Measurements from ENCODE around the gene LRP8. TPM values are rescaled to one million over a fixed set of nuclear protein-coding genes. Genes with fewer than 3 reads are reported as not detected.
A peak's percentile ranks its signal among the peaks of the same experiment; 100 is the strongest.

LRP8 gene
- 17.9 and 21.4 TPM in 2 replicates for total RNA-seq (2014; rRNA removed; shearing (Covaris generic))

- no peaks in the 10 kb centered on the region for H3K36me3 ChIP-seq
- peak within 1 kb of the TSS; percentile 75 for H3K27ac ChIP-seq
- no peaks in the 10 kb centered on the region for H3K9me3 ChIP-seq (replicated peaks)
- H3K4me3 ChIP-seq = peak within 1 kb of the TSS; percentile 68
- no peaks in the 10 kb centered on the region for H3K4me1 ChIP-seq
- no peaks in the 10 kb centered on the region for H3K27me3 ChIP-seq
- DNase-seq = peak; percentile 73 to 80
Measured at GRCh38 chr1:53328009-53328461, at the start of gene LRP8. TSS of gene LRP8 (minus strand) at chr1:53328070. CDS start at chr1:53327912, 158 bp downstream.

GRCh38 chr1:53377438-53377841, 49.6 kb upstream of the LRP8 start:
- Histone ChIP-seq H3K4me3 (no peak overlapping the region), H3K4me1 (peaks cover 18% of the 10 kb centered on the region), H3K27me3 (no peaks in the 10 kb centered on the region), H3K27ac (no peak overlapping the region), H3K36me3 (no peaks in the 10 kb centered on the region), H3K9me3 (replicated peaks) (no peaks in the 10 kb centered on the region)
- no peak for DNase-seq

GRCh38 chr1:53376742-53377437, 49.0 kb upstream of the LRP8 start:
- Histone ChIP-seq H3K27ac (no peak overlapping the region), H3K36me3 (no peaks in the 10 kb centered on the region), H3K9me3 (replicated peaks) (no peaks in the 10 kb centered on the region), H3K27me3 (no peaks in the 10 kb centered on the region), H3K4me3 (no peak overlapping the region), H3K4me1 (peaks cover 18% of the 10 kb centered on the region)
- DNase-seq = no peak

- H3K36me3 ChIP-seq = no peaks in the 10 kb centered on the region
- H3K4me3 ChIP-seq = peak overlapping the region; percentile 25
- peak; percentile 73 to 77 for DNase-seq
- peaks cover 18% of the 10 kb centered on the region for H3K4me1 ChIP-seq
- no peak overlapping the region for H3K27ac ChIP-seq
- no peaks in the 10 kb centered on the region for H3K9me3 ChIP-seq (replicated peaks)
- no peaks in the 10 kb centered on the region for H3K27me3 ChIP-seq
Measured at GRCh38 chr1:53376041-53376461, 48.2 kb upstream of the LRP8 start.

- Histone ChIP-seq H3K4me1 (peaks cover 18% of the 10 kb centered on the region), H3K36me3 (no peaks in the 10 kb centered on the region), H3K9me3 (replicated peaks) (no peaks in the 10 kb centered on the region), H3K4me3 (peak overlapping the region; percentile 25), H3K27me3 (no peaks in the 10 kb centered on the region), H3K27ac (no peak overlapping the region)
- DNase-seq = peak in 1 of 2 experiments; percentile 38
Measured at GRCh38 chr1:53375440-53375839, 47.6 kb upstream of the LRP8 start.

- Histone ChIP-seq H3K27ac (no peak overlapping the region), H3K36me3 (no peaks in the 10 kb centered on the region), H3K9me3 (replicated peaks) (no peaks in the 10 kb centered on the region), H3K4me1 (no peaks in the 10 kb centered on the region), H3K27me3 (peaks cover 3% of the 10 kb centered on the region), H3K4me3 (no peak overlapping the region)
- DNase-seq = no peak
Measured at GRCh38 chr1:53373246-53373645, 45.4 kb upstream of the LRP8 start.

GRCh38 chr1:53372501-53372951, 44.7 kb upstream of the LRP8 start:
- H3K27ac ChIP-seq = no peak overlapping the region
- H3K4me3 ChIP-seq = no peak overlapping the region
- no peaks in the 10 kb centered on the region for H3K4me1 ChIP-seq
- peaks cover 10% of the 10 kb centered on the region for H3K27me3 ChIP-seq
- H3K9me3 ChIP-seq (replicated peaks) = no peaks in the 10 kb centered on the region
- DNase-seq = no peak
- H3K36me3 ChIP-seq = no peaks in the 10 kb centered on the region

GRCh38 chr1:53371851-53372250, 44.0 kb upstream of the LRP8 start:
- H3K36me3 ChIP-seq = no peaks in the 10 kb centered on the region
- H3K4me1 ChIP-seq = no peaks in the 10 kb centered on the region
- DNase-seq = no peak
- no peaks in the 10 kb centered on the region for H3K9me3 ChIP-seq (replicated peaks)
- H3K27me3 ChIP-seq = peaks cover 10% of the 10 kb centered on the region
- H3K4me3 ChIP-seq = no peak overlapping the region
- no peak overlapping the region for H3K27ac ChIP-seq

GRCh38 chr1:53371121-53371666, 43.3 kb upstream of the LRP8 start:
- DNase-seq = no peak
- H3K27me3 ChIP-seq = peaks cover 10% of the 10 kb centered on the region
- no peak overlapping the region for H3K4me3 ChIP-seq
- no peaks in the 10 kb centered on the region for H3K9me3 ChIP-seq (replicated peaks)
- H3K27ac ChIP-seq = no peak overlapping the region
- H3K4me1 ChIP-seq = no peaks in the 10 kb centered on the region
- no peaks in the 10 kb centered on the region for H3K36me3 ChIP-seq

- no peaks in the 10 kb centered on the region for H3K36me3 ChIP-seq
- H3K27ac ChIP-seq = no peak overlapping the region
- no peaks in the 10 kb centered on the region for H3K4me1 ChIP-seq
- H3K9me3 ChIP-seq (replicated peaks) = no peaks in the 10 kb centered on the region
- H3K4me3 ChIP-seq = no peak overlapping the region
- no peak for DNase-seq
- peaks cover 10% of the 10 kb centered on the region for H3K27me3 ChIP-seq
Measured at GRCh38 chr1:53370369-53370961, 42.6 kb upstream of the LRP8 start.

GRCh38 chr1:53369761-53370160, 41.9 kb upstream of the LRP8 start:
- DNase-seq = no peak
- Histone ChIP-seq H3K4me1 (no peaks in the 10 kb centered on the region), H3K36me3 (no peaks in the 10 kb centered on the region), H3K27ac (no peak overlapping the region), H3K9me3 (replicated peaks) (no peaks in the 10 kb centered on the region), H3K4me3 (no peak overlapping the region), H3K27me3 (peaks cover 14% of the 10 kb centered on the region)

GRCh38 chr1:53369034-53369750, 41.3 kb upstream of the LRP8 start:
- no peaks in the 10 kb centered on the region for H3K4me1 ChIP-seq
- H3K4me3 ChIP-seq = no peak overlapping the region
- H3K27ac ChIP-seq = no peak overlapping the region
- H3K9me3 ChIP-seq (replicated peaks) = no peaks in the 10 kb centered on the region
- peaks cover 14% of the 10 kb centered on the region for H3K27me3 ChIP-seq
- peak in 1 of 2 experiments; percentile 37 for DNase-seq
- no peaks in the 10 kb centered on the region for H3K36me3 ChIP-seq

- Histone ChIP-seq H3K27me3 (peaks cover 14% of the 10 kb centered on the region), H3K36me3 (no peaks in the 10 kb centered on the region), H3K27ac (no peak overlapping the region), H3K9me3 (replicated peaks) (no peaks in the 10 kb centered on the region), H3K4me3 (no peak overlapping the region), H3K4me1 (no peaks in the 10 kb centered on the region)
- peak; percentile 45 to 53 for DNase-seq
Measured at GRCh38 chr1:53368314-53369033, 40.6 kb upstream of the LRP8 start.

GRCh38 chr1:53367503-53368313, 39.8 kb upstream of the LRP8 start:
- Histone ChIP-seq H3K27me3 (peaks cover 14% of the 10 kb centered on the region), H3K4me3 (no peak overlapping the region), H3K4me1 (no peaks in the 10 kb centered on the region), H3K9me3 (replicated peaks) (no peaks in the 10 kb centered on the region), H3K36me3 (no peaks in the 10 kb centered on the region), H3K27ac (no peak overlapping the region)
- DNase-seq = no peak
